Activated naive CD8-positive, alpha-beta T cell treated with anti-CD3 and anti-CD28 coated beads for 36 hours (primary cell): ENCODE results near the gene DHRS1. TPM values are rescaled to one million over a fixed set of nuclear protein-coding genes. Genes with fewer than 3 reads are reported as not detected.

Source experiments
- DNase-seq: peaks from one replicate; pipeline ENCODE4 v3.0.0; 2021
- H3K27ac Mint-ChIP-seq: one replicate; pipeline ENCODE4 v1.8.0; 2022; ENCODE audit warnings: mild to moderate bottlenecking, moderate library complexity, mixed read lengths
- H3K27me3 Mint-ChIP-seq: one replicate; pipeline ENCODE4 v1.8.0; 2022; ENCODE audit warnings: mild to moderate bottlenecking, mixed read lengths
- H3K36me3 Mint-ChIP-seq: one replicate; pipeline ENCODE4 v1.8.0; 2021; ENCODE audit warnings: mild to moderate bottlenecking, mixed read lengths
- H3K4me1 Mint-ChIP-seq: one replicate; pipeline ENCODE4 v1.8.0; 2021; ENCODE audit warnings: mixed read lengths
- H3K4me3 Mint-ChIP-seq: one replicate; pipeline ENCODE4 v1.8.0; 2022; ENCODE audit warnings: mild to moderate bottlenecking, moderate library complexity, mixed read lengths
- H3K9me3 Mint-ChIP-seq: one replicate; pipeline ENCODE4 v1.8.0; 2022; ENCODE audit warnings: mixed read lengths
- total RNA-seq, 2 experiments: library from RNA; stranded (reverse); gene quantifications; one replicate each; pipeline ENCODE4 v1.2.3, GENCODE V29; 2021

DHRS1 gene
- total RNA-seq, 2 experiments from 2014 or later, result 7.4 to 8.6 TPM

DNA sequence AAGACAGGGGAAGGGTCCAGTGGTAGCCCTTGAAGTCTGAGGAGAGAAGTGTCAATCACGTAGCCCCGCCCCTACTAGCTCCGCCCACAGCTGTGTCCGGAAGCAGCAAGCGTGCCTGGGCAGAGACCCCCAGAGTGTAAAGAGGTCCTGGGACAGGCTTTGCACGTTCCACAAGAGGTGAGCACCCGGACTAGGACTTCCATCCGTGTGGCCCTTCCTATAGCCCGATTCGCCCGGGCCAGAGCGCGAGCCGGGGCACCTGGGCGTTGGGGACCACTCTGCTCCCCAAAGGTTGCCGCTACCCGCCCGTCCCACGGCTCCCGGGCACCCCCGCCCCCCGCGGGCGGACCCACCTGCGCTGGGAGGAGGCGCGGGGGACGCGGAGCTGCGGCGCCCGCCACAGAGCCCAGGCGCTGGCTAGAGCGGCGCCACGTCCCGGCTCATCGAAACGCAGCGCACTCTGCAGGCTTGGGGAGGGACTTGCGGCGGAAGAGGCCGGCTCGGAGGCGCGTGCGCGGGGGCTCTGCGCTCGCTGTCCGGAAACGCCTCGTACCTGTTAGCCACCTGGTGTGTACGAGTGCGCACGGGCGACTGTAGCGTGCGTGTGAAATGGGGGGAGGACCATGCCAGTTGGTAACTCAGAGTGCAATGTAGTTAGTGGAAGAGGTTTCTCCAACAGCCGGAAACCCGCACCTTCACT is 28.3 kb downstream of the DHRS1 start, which contains the start of gene RABGGTA:
Gene RABGGTA (minus strand): TSS at position 464 of the 700 bp plus-strand sequence. CDS start 482 bp downstream, outside the sequence.
- H3K27ac Mint-ChIP-seq, result peak within 1 kb of the TSS; percentile 97
- no peaks in the 10 kb centered on the region for H3K27me3 Mint-ChIP-seq
- H3K36me3 Mint-ChIP-seq, result peaks cover 8% of the 10 kb centered on the region
- H3K4me1 Mint-ChIP-seq, result peaks cover 40% of the 10 kb centered on the region
- H3K9me3 Mint-ChIP-seq, result no peaks in the 10 kb centered on the region
- peak; percentile 94 for DNase-seq
- peak within 1 kb of the TSS; percentile 87 for H3K4me3 Mint-ChIP-seq

- peak overlapping the region; percentile 97 for H3K27ac Mint-ChIP-seq
- no peaks in the 10 kb centered on the region for H3K27me3 Mint-ChIP-seq
- no peak for DNase-seq
- H3K4me3 Mint-ChIP-seq, result peak overlapping the region; percentile 87
- no peaks in the 10 kb centered on the region for H3K9me3 Mint-ChIP-seq
- H3K36me3 Mint-ChIP-seq, result peaks cover 8% of the 10 kb centered on the region
- peaks cover 40% of the 10 kb centered on the region for H3K4me1 Mint-ChIP-seq
Observed at GRCh38 chr14:24270537-24271133, 28.9 kb downstream of the DHRS1 start.

- Mint-ChIP-seq H3K27me3 (no peaks in the 10 kb centered on the region), H3K4me1 (peaks cover 38% of the 10 kb centered on the region), H3K27ac (no peak overlapping the region), H3K36me3 (peaks cover 8% of the 10 kb centered on the region), H3K4me3 (peak overlapping the region; percentile 87), H3K9me3 (no peaks in the 10 kb centered on the region)
- no peak for DNase-seq
Observed at GRCh38 chr14:24269910-24270536, 29.6 kb downstream of the DHRS1 start.

DNA sequence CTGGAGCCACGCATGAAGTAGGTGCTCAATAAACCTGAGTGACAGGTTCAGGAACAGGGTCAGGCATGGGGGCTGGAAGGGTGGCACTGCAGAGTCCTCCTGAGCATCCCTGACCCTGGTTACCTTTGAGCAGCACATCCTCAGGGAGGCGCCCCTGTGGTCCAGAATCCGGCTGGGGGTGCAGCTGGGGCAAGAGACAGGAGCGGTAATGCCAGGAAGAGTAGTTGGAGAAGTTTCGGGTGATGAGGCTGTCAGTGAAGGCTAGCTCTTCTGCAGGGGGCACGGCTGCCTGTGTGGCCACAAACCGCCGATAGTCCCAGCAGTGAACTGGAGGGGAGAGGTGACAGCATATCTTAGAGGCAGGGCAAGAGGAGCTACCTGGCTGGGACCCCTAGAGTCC is 30.2 kb downstream of the DHRS1 start:
- Mint-ChIP-seq H3K36me3 (peaks cover 8% of the 10 kb centered on the region), H3K27me3 (no peaks in the 10 kb centered on the region), H3K9me3 (no peaks in the 10 kb centered on the region), H3K4me3 (no peak overlapping the region), H3K27ac (no peak overlapping the region), H3K4me1 (peaks cover 34% of the 10 kb centered on the region)
- no peak for DNase-seq

- Mint-ChIP-seq H3K27ac (no peak overlapping the region), H3K9me3 (no peaks in the 10 kb centered on the region), H3K27me3 (no peaks in the 10 kb centered on the region), H3K4me1 (peaks cover 23% of the 10 kb centered on the region), H3K4me3 (no peak overlapping the region), H3K36me3 (peaks cover 5% of the 10 kb centered on the region)
- DNase-seq, result no peak
Observed at GRCh38 chr14:24268225-24268624, 31.4 kb downstream of the DHRS1 start.

DNA sequence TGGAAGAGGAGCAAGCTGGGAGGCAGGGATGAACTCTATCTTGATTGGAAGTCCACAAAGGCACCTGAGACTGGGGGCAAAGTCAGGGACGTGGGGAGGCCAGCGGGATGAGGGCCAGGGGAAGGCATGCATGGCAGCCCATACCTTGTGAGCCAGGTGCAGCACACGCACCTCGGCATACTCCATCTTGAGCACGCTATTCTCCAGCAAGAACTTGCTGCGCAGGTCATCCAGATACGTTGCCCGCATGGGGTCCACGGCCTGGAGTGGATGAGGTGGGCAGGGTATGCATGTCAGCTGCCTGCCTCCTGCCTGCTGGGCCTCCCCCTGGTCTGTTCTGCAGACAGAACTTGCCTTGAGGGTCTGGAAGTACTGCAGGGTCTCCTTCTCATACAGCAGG is 32.1 kb downstream of the DHRS1 start:
- H3K27me3 Mint-ChIP-seq, result no peaks in the 10 kb centered on the region
- H3K4me3 Mint-ChIP-seq, result no peak overlapping the region
- H3K36me3 Mint-ChIP-seq, result peaks cover 3% of the 10 kb centered on the region
- H3K4me1 Mint-ChIP-seq, result peaks cover 16% of the 10 kb centered on the region
- no peak for DNase-seq
- no peaks in the 10 kb centered on the region for H3K9me3 Mint-ChIP-seq
- no peak overlapping the region for H3K27ac Mint-ChIP-seq

DNA sequence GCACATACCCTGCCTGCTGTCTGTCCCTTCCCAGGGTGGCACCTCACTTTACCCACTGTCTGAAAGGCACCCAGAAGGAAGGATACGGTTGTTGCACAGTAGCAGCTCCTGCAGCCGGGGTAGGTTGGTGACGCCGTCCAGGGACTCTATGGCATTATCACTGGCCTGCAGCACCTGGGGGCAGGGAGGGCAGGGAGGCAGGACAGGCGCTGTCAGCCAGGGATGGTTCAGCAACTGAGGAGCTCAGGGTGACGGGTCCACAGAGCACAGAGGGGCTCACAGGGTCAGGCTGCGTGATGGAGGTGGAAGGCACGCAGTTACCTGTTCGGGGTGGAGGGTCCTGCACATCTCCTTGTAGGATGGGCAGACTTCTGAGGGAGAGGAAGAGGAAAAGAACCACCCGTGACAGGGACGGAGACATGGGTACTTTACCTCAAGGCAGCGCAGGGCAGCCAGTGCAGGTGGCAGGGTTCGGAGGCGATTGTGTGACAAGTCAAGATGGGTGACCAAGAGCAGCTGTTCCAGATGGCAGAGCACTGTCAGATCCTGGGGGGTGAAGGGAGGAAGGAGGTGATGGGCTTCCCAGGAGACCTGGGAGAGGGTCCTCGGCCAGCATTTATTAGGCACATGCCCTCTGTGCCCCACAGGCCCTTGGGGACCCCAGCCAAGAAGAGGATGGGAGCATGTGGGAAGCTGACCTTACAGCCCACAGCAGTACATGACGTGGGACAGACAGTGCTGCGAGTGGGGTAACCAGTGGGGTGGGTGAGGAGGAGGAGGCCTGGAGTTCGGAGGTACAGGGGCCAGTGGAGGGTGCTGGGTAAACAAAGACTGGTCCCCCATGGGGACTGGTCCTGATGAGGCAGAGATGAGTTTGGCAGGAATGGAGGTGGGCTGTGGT is 33.0 kb downstream of the DHRS1 start:
- H3K4me3 Mint-ChIP-seq, result no peak overlapping the region
- no peaks in the 10 kb centered on the region for H3K36me3 Mint-ChIP-seq
- DNase-seq, result no peak
- no peaks in the 10 kb centered on the region for H3K27me3 Mint-ChIP-seq
- H3K27ac Mint-ChIP-seq, result no peak overlapping the region
- no peaks in the 10 kb centered on the region for H3K9me3 Mint-ChIP-seq
- H3K4me1 Mint-ChIP-seq, result peaks cover 7% of the 10 kb centered on the region

- no peaks in the 10 kb centered on the region for H3K9me3 Mint-ChIP-seq
- no peaks in the 10 kb centered on the region for H3K27me3 Mint-ChIP-seq
- no peak for DNase-seq
- H3K27ac Mint-ChIP-seq, result no peak overlapping the region
- H3K4me3 Mint-ChIP-seq, result no peak overlapping the region
- no peaks in the 10 kb centered on the region for H3K4me1 Mint-ChIP-seq
- peaks cover 2% of the 10 kb centered on the region for H3K36me3 Mint-ChIP-seq
Observed at GRCh38 chr14:24264298-24264697, 35.3 kb downstream of the DHRS1 start.

- no peak overlapping the region for H3K27ac Mint-ChIP-seq
- no peaks in the 10 kb centered on the region for H3K4me1 Mint-ChIP-seq
- no peaks in the 10 kb centered on the region for H3K9me3 Mint-ChIP-seq
- no peaks in the 10 kb centered on the region for H3K27me3 Mint-ChIP-seq
- DNase-seq, result no peak
- no peak overlapping the region for H3K4me3 Mint-ChIP-seq
- H3K36me3 Mint-ChIP-seq, result peaks cover 2% of the 10 kb centered on the region
Observed at GRCh38 chr14:24263848-24264247, 35.7 kb downstream of the DHRS1 start.

DNA sequence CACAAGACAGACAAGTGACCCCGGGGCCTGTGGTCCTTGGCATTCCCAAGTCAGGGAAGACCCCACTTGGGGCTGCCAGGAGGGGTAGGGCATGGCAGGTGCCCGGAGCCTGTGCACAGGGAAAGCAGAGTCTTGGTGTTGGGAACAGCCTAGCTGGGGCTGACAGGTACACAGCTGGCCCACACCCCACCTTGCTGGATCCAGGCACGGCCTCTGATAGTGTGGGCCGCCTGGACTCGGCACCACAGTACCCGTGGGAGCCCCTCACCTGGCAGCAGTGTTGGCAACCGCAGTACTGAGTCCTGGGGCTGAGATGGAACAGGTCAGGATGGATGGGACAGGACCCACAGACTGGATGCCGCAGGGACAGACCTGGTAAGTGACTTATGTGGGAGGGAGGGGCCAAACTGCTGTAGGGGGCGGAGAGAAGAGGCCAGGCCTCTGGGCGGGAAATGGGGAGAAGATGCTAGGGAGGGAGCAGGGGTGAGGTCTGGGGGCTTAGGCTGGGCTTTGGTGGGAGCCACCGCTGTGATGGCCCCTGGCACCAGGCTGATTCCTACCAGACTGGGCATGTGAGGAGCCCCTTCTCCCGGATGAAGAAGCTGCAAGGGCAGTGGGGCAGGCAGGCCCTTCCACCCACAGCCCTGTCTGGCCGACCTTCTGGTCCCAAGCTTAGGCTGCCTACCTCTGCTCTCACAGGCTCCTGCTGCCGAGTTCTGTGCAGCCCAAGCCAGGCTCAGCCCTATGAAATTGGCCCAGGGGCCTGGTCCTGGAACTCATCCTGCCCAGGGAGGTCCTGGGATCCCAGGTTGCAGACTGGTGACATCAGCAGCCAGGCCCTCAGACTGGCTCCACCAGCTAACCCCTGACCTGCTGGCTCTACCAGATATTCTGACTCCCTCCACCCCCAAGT is 36.5 kb downstream of the DHRS1 start, which contains the start of gene TGM1:
Gene TGM1 (minus strand): TSS at position 357 of the 913 bp plus-strand sequence. CDS start 825 bp downstream, outside the sequence.
- no peak for DNase-seq
- Mint-ChIP-seq H3K4me1 (no peaks in the 10 kb centered on the region), H3K27ac (no peak within 1 kb of the TSS)

GRCh38 chr14:24261969-24262327 is 37.6 kb downstream of the DHRS1 start:
- Mint-ChIP-seq H3K27me3 (no peaks in the 10 kb centered on the region), H3K36me3 (peaks cover 2% of the 10 kb centered on the region), H3K27ac (no peak overlapping the region), H3K9me3 (no peaks in the 10 kb centered on the region), H3K4me3 (no peak overlapping the region), H3K4me1 (no peaks in the 10 kb centered on the region)
- no peak for DNase-seq

More for the DNA sequence above, 36.5 kb downstream of the DHRS1 start, which contains the start of gene TGM1:
- H3K27me3 Mint-ChIP-seq, result no peaks in the 10 kb centered on the region
- H3K9me3 Mint-ChIP-seq, result no peaks in the 10 kb centered on the region
- H3K4me3 Mint-ChIP-seq, result no peak within 1 kb of the TSS
- H3K36me3 Mint-ChIP-seq, result peaks cover 2% of the 10 kb centered on the region

GRCh38 chr14:24261256-24261968 is 38.2 kb downstream of the DHRS1 start:
- H3K4me1 Mint-ChIP-seq, result no peaks in the 10 kb centered on the region
- no peaks in the 10 kb centered on the region for H3K27me3 Mint-ChIP-seq
- no peak for DNase-seq
- no peak overlapping the region for H3K27ac Mint-ChIP-seq
- H3K4me3 Mint-ChIP-seq, result peak overlapping the region; percentile 29
- no peaks in the 10 kb centered on the region for H3K9me3 Mint-ChIP-seq
- peaks cover 2% of the 10 kb centered on the region for H3K36me3 Mint-ChIP-seq

DNA sequence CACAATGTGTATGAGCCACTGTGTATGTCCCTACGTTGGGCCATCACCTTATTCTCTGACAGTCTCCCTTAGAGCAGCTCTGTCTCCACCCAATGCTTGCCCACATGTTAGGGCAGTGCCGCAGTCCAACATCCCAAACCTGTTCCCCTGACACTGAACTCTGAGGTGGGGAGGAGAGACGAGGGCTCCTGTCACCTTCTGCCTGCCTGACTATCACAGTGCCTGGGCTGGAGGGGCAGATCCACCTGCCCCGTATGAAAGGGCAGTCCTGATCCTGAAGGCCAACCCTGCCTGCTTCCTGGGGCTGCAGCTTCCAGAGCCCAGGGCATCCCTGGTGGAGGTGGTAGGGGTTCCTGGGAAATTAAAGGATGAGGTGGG is 38.8 kb downstream of the DHRS1 start:
- no peaks in the 10 kb centered on the region for H3K27me3 Mint-ChIP-seq
- no peak for DNase-seq
- H3K27ac Mint-ChIP-seq, result no peak overlapping the region
- peaks cover 2% of the 10 kb centered on the region for H3K36me3 Mint-ChIP-seq
- no peaks in the 10 kb centered on the region for H3K9me3 Mint-ChIP-seq
- no peak overlapping the region for H3K4me3 Mint-ChIP-seq
- H3K4me1 Mint-ChIP-seq, result no peaks in the 10 kb centered on the region
